NCI-H526 treated with DMSO at 0.1 percent for 48 hours (cell line): Measurements from ENCODE around the gene CCDC61.

Experiments used
- DNase-seq: peaks from one replicate; lab custom pipeline; 2025; lab: John Stamatoyannopoulos, UW

Gene CCDC61

DNA sequence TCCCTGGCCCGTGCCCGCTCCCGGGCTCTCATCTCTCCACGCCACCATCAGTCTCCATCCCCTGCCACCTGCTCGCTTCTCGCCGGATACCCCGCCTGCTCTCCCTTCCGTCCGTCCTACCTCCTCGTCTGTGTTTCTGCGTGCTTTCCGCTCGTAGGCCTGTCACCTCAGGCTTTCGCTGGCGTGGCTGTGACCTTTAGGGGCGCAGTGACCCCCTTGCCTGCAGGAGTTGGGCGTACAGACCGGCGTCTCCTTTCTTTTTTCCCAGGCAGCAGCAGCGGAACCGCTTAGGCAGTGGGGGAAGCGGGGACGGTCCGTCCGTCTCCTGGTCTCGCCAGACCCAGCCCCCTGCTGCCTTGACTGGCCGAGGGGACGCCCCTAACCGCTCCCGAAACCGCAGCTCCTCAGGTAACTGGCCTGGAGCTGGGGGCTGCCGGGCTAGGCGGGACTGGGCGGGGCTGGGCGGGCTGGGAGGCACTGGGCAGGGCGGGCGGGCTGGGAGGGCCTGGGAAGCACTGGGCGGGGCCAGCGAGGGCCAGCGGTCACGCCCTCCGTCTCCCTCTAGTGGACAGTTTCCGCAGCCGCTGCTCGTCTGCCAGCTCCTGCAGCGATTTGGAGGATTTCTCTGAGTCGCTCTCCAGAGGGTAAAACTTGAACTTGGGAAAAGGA, 21.3 kb downstream of the CCDC61 start:
- DNase-seq, result peak; percentile 64

DNA sequence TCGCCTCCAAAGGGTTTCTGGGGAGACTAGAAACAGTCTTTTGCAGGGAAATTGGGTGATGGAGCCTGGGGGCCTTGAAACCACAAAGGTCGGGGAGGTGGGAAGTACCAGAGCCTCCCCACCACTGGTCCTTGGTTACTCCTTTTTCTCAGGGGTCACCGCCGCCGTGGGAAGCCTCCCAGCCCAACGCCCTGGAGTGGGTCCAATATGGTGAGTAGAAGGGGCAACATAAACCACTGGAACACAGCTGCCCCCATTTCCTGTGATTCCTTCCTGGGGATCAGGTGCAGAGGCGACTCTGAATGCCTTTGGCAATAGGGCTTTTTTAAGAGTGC, 21.8 kb downstream of the CCDC61 start:
- no peak for DNase-seq

DNA sequence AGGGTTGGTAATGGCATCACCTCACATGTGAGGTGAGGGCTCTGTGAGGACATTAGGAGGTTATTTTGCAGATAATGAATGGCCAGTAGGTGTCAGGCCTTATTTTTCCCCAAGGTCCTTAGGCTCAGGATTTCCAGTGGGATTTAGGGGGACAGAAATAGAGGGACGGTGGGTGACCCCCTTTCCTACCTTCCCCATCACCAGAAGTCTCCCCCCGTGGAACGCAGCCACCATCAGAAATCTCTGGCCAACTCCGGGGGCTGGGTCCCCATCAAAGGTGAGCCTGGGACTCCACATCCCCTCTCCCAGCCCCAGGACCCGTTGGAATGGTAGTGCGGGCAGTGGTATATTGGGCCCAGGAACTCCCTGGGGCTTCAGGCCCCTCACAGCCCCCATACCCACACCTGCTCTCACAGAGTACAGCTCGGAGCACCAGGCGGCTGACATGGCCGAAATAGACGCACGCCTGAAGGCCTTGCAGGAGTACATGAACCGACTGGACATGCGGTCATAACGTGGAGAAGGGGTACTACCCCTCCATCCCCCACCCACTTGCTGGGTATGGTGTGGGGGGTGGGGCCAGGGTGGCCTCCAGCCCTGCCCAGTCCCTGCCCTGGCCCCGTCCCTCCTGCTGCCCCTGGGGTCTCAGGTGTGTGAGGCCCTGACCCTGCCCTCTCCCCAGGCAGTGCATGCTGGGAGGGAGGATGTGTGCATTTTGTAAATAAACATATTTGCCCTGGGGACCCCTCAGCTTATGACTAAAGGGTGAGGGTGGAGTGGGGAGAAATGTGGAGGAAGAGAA, 22.8 kb downstream of the CCDC61 start:
- no peak for DNase-seq

DNA sequence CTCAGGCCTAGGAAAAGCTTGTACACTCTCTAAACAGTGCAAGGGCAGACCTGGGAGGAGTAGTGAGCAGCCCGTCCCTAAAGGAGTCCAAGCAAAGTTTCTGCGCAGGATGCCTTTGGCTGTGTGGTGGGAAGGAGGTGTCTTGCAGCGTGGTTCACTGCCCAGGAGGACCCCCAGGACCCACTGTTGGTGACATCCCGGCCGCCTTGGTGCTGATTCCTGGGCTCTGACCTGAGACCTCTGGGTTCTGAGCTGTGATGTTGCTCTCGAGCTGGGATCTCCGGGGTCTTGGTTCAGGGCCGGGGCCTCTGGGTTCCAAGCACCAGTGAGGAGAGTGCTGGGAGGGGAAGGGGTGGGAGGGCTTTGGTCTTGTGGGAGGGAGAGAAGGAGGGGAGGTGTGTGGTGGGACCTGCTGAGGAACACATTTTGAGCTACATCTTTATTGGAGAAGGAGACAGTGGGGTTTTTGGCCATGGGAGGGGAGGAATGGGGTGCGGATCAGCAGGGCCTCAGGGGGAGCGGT, 23.5 kb downstream of the CCDC61 start:
- no peak for DNase-seq

DNA sequence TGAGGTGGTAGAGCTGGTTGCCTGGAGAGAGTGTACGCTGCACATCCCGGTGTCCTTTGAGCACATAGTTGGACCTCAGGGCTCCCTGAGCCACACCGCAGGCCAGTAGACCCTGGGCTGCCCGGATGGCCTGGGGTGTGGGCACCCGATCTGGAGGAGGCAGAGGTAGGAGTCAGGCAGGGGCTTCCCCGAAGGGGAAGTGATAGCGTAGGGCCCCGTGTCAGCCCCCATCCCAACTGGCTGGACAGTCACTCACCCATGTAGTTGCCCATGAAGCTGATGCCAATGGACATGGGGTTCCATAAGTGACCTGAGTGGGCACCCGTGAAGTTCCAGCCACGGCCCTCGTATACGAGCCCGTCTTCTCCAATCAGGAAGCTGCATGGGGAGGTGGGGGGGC, 24.0 kb downstream of the CCDC61 start:
- DNase-seq, result no peak

DNA sequence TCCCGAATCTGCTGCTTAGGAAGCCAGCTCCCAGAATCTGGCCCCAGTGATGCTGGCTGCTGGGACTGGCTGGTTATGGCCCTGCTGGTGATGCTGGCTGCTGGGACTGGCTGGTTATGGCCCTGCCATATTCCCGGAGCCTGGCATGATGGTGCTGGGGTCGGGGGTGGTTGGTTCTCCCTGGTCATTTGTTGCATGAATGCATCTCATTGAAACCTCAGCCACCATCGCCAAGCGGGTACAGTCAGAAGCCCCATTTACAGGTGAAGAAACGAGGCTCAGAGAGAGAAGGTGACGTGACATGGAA, 25.5 kb downstream of the CCDC61 start:
- DNase-seq, result no peak

DNA sequence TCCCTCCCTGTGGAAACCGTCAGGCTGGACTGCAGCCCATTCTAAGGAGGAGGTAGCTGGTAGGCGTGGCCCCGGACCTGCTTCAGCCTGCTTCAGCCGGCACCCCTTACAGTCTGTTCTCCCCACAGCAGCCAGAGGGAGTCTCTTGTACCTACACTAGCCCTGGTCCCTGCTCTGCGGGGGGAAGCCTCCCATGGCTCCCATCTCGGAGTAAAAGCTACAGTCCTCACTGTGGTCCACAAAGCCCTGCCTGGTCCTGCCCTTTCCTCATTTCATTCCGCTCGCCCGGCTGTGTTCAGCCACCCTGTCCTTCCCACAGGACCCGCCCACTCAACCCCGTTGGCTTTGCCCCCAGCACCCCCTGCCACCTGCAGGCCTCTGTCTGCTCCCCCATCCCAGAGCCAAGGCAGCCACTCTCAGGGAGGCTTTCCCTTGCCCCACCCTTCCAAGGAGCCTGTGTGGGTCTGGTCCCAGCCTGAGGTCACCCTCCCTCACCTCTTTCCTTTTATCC, 26.3 kb downstream of the CCDC61 start:
- DNase-seq, result no peak

DNA sequence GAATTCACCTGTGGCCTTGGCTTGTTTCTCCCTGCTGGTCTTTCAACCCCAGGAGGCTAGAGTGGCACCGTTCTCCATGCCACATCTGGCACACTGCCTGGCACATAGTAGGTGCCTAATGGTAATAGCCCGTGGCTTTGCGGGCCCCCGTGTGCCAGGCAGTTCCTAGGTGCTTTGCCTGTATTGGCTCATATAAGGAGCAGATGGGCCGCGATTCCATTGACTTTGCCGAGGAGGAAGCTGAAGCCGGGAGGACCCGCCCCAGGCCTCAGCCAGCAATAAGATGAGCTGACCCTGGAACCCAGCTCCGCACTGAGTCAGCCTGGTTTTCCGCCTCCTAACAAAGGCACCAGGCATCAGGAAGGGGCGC, 26.8 kb downstream of the CCDC61 start:
- DNase-seq, result no peak

DNA sequence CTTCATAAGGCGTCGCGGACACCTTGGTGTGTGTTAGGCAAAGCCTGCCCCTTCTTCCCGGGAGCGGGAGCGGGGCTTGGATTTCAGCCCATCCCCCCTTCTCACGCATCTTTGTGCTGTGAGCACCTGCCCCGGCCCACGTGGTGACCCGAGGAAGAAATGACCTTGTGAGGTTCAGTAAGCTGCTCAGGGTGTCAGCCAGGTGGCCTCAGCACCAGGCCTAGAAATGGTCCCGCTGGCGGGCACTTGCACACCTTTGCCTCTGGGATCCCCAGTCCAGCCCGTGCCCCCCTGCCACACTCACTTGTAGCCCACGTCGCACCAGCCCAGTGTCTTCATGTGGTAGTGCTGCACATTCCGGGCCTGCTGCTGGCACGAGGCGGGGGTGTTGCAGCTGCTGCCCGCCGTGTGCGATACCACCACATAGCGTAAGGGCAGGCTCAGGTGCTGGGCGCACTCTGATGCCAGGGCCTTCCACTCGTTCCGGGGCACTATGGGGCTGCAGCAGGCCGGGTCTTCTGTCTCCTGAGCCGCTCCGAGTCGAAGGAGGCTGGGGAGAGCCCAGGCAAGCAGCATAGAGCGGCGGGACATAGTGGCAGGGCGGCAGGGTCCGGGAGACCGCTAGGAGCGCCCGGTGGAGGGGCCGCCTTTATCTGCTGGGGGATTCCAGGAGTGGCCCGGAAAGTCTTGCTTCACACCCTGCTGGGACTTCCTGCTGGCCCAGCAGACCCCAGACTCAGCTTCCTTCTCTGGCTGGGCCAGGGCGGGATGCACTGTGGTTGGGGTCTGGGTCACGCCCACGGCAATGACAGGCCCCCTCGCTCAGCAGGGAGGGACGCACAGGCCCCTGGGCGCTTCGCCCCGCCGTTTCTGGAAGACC, 27.4 kb downstream of the CCDC61 start, which contains the start of gene PGLYRP1:
Gene PGLYRP1, minus strand, starts transcription at position 623 of the 880 bp plus-strand sequence. Its CDS starts 32 bp downstream, at position 591.
- DNase-seq, result no peak

DNA sequence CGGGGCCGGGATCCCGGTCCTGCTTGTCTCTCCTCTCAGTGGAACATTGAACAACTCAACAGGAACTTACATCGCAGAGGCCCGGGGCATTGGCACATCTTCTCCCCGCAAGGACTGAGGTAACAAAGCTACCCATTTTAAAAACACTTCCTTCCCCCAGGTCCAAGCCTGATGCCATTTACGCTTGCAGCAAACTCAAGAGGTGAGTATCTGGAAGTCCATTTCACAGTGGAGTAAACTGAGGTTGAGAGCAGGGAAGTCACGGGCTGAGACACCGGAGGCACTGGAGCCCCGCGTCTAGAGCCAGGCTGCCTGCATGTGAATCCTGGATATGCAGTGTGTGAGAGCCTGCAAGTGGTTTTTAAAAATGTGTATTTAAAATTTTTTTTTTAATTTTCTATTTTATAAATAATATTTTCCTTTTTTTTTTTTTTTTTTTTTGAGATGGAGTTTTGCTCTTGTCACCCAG, 28.1 kb downstream of the CCDC61 start:
- no peak for DNase-seq

DNA sequence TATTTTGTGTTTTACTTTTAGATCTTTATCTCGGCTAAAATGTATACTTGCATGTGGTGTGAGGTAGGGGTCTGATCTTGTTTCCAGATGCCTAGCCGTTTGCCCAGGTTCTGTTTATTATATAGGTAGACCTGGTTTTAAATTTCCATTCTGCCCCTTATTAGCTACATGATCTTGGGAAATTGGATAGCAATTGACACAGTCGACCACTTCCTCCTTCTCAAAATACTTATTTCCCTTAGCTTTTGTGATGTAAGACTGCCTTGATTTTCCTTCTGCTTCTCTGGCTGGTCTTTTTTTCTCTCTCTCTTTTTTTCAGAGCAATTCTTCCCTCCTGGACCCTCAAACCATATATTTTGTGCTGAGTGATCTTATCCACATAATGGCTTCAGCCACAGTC, 30.6 kb downstream of the CCDC61 start:
- DNase-seq, result no peak

DNA sequence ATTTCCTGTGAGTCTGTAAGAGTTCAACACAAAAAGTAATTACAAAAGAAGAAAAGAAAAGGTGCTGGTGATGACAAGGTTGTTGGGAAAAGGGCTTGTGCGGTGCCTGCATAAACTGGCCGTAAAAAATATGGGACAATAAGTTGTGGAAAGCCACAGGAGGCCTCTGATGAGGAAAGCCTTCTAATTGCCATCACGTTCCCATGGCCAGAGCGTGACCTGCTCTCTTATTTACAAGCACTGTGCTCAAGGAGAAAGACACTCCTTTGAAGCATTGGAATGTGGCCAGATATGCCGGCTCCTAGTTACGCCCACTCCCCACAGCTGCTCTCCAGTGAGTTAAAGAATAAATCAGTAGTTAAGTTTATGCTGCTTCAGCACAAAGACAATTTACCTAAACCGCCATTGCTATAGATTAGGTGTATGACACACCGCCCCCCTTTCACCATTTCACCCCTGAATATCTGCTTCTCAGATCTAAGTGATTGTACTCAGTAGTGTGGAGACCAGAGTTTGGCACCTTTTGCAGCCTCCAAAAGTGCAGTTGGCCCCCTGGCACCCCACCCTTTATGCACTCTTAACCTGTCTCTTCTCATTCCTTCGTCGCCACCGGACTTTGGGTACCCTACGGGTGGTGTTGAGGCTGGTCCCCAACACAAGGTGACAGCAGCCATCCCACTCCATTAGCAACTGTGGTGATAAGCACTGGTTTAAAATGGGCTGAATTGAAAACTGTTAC, 35.7 kb downstream of the CCDC61 start:
- DNase-seq, result no peak

DNA sequence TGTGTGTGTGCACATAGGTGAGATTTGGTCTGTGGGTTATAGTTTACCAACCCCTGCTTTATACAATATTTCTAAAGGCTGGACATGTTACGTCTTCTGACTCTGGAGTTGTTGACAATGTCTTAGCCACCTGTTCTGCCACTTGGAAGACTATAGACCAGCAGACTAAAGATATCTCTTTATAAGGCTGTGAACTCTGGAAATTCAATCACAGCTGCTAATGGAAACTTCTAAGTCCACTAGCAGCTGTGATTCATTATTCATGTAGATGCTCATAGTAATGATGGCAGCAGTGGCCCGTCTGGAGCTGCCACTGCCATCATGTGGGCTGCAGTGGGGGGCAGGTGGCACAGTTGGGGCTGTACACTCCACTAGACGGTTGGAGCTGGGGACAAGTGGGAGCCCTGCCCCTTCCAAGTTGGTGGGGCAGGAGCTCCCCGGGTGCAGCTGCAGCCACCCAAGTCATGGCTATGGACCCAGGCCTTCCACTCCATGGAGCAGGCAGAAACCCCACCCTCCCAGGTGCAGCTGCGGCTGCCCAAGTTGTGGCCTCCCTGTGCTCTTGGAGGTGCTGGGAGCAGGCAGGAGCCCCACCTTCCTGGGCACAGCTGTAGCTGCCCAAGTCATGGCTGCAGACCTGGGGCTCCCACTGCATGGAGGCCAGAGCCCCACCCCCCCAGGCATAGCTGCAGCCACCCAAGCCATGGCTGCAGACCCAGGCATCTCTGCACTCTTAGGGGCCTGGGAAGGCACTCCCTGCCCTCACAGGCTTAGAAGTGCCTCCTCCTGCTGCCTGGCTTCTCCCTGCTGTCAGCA, 36.7 kb downstream of the CCDC61 start:
- no peak for DNase-seq

DNA sequence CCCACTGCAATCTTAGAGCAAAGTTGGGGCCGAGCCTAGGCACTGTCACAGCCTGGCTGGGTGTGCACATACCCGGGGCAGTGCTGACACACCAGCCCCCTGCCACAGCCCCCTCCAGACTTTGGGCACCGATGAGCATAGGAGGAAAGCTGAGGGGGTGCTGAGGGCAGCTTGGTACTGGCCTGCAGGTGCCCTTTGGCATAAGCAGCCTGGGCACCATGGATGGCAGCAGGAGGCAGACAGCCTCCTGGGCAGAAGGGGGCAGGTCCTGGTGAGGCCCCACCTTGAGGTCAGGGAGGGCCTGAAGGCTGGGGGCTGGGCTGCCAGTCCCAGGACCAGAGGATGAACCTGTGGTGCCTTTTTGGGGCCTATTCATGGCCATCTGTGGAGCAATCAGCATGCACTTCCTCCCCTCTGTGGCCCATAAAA, 37.3 kb downstream of the CCDC61 start:
- no peak for DNase-seq

DNA sequence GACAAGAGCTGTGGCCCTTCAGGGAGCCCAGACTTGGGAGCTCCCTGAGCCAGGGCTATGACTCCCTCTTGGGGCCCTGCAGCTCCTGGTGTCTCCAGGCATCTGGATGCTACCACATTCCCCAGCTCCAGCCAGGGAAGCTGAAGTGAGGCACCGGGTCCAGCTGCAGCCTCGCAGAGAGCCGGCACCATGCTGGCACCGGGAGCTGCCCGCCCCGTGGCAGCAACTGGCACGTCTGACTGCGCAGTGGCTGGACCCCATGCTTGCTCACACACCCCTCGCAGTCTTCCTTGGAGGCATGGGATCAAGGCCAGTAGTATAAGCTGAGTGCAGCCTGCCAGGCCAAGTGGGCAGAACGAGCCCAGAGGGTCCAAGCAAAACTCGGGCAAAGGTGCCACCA, 38.1 kb downstream of the CCDC61 start:
- DNase-seq, result no peak

DNA sequence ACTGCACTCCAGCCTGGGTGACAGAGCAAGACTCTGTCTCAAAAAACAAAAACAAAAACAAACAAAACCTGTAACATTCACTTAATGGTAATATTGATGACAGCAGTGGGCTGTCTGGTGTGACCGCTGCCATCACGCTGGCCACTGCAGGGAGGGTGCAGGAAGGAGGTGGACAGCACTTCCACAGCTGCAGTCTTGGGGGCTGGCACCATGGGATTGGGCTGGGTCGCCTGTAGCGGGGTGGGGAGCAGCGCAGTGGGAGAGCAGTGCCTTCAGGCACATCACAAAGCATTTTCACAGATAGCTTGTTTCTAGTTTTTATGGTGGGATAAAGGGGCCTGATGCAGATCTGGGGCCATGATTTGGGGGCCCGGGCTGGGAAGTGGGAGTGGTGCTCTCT, 40.3 kb downstream of the CCDC61 start:
- no peak for DNase-seq

DNA sequence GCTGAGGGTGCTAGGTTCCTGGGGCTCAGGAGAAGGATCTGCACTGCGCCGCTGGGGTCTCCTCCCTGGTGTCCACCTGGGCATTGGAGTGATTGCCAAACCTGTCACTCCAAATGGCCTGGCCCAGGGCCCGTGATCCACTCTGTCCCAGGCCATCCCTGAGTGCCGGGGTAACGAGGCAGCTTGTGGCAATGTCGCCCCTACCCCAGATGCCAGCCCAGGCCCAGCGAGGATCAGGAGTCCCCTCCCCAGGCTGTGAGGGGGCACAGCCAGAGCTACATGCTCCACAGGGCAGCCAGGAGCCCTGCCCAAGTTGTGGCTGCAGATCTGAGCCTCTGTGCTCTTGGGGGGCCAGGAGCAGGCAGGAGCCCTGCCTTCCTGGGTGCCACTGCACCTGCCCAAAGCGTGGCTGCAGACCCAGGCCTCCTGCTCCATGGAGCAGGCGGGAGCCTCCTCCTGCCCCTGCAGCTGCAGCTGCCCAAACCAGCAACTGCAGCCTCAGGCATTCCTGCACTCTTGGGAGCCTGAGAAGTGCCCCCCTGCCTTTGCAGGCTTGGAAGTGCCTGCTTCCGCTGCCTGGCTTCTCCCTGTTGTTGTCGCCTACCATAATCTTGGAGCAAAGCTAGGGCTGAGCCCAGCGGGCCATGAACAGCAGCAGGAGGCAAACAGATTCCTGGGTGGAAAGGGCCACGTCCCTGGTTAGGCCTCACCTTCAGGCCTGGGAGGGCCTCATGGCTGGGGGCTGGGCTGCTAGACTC, 40.9 kb downstream of the CCDC61 start:
- DNase-seq, result no peak

DNA sequence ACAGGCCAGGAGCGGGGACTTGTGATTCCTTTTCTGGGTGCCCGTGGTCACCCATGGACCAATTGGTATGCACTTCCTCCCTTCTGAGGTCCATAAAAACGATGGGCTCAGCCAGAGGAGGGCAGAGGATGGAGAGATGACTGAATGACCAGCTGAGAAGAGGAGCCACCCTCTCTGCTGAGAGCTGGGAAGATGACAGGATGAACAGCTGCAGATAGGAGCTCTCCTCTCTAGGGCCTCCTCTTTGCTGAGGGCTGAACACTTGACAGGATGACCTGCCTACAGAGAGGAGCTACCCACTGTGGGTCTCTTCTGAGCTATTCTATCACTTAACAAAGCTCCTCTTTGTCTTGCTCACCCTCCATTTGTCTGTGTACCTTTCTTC, 41.5 kb downstream of the CCDC61 start:
- no peak for DNase-seq

DNA sequence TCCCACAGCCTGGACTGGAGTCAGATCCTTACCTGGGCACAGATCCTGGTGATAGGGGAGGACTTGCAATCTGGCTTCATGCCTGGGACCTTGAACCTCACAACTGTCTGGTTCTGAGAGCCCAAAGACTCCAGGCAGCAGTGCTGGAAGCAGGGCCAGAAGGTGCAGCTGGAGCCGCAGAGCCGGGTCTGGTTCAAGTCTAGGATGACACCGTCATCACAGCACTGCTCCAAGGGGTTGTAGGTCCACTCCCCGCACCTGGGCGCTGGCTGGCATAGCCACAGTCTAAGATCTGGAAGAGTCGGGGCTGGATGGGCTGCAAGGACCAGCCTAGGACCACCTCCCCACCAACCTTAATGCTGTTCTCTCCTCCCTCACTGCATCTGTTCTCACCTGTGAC, 44.9 kb downstream of the CCDC61 start:
- no peak for DNase-seq

DNA sequence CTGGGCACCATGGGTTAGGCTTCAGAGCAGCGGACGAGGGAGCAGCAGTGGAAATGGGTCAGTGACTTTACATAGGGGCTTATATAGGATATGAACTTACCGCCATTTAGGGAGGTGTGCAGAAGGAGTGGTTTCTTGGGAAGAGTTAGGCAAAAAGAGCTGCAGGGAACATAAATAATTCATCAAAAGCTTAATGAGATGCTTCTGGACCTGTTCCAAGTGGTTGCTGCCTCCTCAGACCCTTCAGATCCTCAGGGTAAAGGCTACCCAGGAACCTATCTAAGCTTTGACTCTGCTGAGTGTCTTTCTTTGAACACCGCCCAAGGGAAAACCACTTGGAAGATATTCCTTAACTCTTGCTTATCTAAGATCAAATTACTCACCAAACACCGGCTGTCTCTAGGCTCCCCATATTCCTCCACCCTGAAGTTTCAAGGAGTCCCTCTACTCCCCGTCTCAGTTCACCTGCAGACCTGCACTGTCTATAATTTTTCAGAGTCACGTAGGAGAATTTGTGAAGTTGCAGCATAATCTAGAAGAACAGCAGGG, 45.8 kb downstream of the CCDC61 start, which contains the start of gene IGFL4:
Gene IGFL4, minus strand, starts transcription at position 51 of the 549 bp plus-strand sequence. Its CDS starts 40 bp downstream, at position 11.
- DNase-seq, result peak; percentile 44
